Head of caudate nucleus (tissue), 42 donors: ENCODE results near the gene ZNF836.
A peak's percentile ranks its signal among the peaks of the same experiment; 100 is the strongest.

Source experiments
- DNase-seq, 42 donors: peaks; one replicate each; pipeline versions ENCODE4 v3.0.0 to v3.0.0-alpha.2; 2020 to 2021; ENCODE audit warnings: mixed read lengths in 7 of 42
- intact Hi-C: fragments of 100-400 bp; cut with DNase I; formaldehyde crosslinking; loops from one replicate; pipeline ENCODE4 v1.15.0; 2022

ZNF836 gene

DNA sequence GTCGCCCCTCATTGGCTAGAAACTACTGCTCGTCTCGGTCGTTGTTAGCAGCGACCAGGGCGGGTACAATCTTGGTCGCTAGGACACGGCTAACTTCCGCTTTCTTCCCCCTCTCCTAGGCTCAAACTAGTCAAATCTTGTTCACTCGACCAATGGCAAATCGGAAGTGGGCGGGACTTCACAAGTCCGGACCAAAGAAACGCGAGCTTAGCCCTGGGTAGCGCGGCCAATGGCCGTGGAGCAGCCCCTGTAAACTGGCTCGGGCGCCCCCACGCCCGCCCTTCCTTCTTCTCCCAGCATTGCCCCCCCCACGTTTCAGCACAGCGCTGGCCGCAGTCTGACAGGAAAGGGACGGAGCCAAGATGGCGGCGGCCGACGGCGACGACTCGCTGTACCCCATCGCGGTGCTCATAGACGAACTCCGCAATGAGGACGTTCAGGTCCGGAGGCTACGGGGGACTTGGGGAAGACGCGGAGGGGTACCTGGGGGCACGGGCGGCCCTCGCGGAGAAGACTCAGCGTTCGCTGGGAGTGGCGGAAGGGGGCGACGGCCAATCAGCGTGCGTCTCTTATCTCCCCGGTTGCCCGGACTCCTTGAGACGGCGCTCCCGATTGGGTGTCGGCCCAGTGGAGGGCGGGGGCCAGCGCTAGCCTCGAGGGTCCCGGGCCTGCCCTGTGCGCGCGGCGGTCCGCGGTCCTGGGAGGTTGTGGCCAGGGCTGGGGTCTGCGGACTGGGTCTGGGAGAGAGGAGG lies 18.5 kb upstream of the ZNF836 start, which contains the start of gene PPP2R1A:
PPP2R1A (plus strand) TSS at position 318 of the 752 bp plus-strand sequence; CDS start at position 363, 45 bp downstream.
- DNase-seq: peak; percentile 97 to 100 (median 100)
- intact Hi-C loops: loop anchor here (5.0 kb wide), 1 partner anchor 53 kb away; the partner anchor contains the start of gene ZNF616

- peak in 14 of 42 donors; percentile 41 to 100 (median 58) for DNase-seq
- intact Hi-C loops: no loop called here
Observed at GRCh38 chr19:52188822-52189734, 17.7 kb upstream of the ZNF836 start.

- intact Hi-C loops: no loop called here
- no peak for DNase-seq
Observed at GRCh38 chr19:52187407-52187806, 16.0 kb upstream of the ZNF836 start.

GRCh38 chr19:52176574-52176973 lies 5.2 kb upstream of the ZNF836 start:
- no peak for DNase-seq
- intact Hi-C loops: no loop called here

DNA sequence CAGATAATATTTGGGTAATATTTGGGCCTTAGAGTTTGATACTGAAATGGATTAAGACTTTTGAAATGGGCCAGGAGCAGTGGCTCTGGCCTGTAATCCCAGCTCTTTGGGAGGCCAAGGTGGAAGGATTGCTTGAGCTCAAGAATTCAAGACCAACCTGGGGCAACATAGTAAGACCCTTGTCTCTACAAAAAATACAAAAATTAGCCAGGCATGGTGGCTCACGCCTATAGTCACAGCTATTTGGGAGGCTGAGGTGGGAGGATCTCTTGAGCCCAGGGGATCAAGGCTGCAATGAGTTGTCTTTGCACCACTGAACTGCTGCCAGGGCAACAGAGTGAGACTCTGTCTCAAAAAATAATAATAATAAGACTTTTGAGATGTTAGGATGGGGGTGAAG lies 926 bp upstream of the ZNF836 start:
- DNase-seq: no peak
- intact Hi-C loops: no loop called here

- intact Hi-C loops: no loop called here
Observed at GRCh38 chr19:52170863-52171320, 529 bp downstream of the ZNF836 start.

DNA sequence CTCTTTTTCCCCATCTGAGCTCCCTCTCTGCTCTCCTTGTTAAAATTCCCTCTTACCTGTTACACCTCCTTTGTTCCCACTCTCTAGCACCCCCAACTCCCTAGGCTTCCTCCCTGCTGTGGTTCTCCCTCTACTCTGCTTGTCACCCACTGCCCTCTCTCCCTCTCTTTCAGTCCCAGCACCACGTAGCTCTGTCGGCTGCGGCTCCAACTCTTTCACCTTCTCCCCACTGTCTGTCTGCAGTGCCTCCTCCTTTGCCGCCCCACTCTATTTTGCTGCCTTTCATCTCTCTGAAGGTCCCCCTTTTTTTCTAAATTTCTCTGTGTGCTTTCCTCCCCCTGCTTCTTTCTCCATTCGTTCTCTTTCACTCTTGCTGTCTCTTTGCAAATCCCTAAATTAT lies 1.1 kb downstream of the ZNF836 start:
- intact Hi-C loops: no loop called here
- peak in 12 of 42 donors; percentile 5 to 25 (median 16) for DNase-seq

More at GRCh38 chr19:52170863-52171320, 529 bp downstream of the ZNF836 start:
- DNase-seq: peak in 29 of 42 donors; percentile 4 to 47 (median 22)

DNA sequence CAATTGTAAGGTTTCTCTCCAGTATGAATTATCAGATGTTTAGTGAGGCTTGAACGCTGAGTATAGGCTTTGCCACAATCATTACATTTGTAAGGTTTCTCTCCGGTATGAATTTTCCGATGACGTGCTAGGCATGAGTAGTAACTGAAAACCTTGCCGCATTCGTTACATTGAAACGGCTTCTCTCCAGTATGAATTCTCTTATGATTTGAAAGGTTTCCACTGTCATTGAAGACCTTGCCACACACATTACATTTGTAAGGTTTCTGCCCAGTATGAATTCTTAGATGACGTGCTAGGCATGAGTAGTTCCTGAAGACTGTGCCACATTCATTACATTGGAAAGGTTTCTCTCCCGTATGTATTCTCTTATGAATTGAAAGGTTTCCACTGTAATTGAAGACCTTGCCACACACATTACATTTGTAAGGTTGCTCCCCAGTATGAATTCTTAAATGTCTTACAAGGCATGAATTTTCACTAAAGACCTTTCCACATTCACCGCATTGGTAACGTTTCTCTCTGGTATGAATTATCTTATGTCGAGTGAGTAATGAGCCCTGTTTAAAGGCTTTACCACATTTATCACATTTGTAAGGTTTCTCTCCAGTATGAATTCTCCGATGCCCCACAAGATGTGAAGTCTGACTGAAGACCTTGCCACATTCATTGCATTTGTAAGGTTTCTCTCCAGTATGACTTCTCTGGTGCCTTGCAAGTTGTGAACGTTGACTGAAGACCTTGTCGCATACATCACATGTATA lies 15.6 kb downstream of the ZNF836 start:
- intact Hi-C loops: no loop called here
- no peak for DNase-seq

- no peak for DNase-seq
- intact Hi-C loops: no loop called here
Observed at GRCh38 chr19:52148256-52148655, 23.2 kb downstream of the ZNF836 start.

GRCh38 chr19:52142001-52142595 lies 29.3 kb downstream of the ZNF836 start:
- intact Hi-C loops: no loop called here

GRCh38 chr19:52141203-52141602 lies 30.2 kb downstream of the ZNF836 start:
- intact Hi-C loops: no loop called here

More at GRCh38 chr19:52142001-52142595, 29.3 kb downstream of the ZNF836 start:
- DNase-seq: peak in 4 of 42 donors; percentile 10 to 26 (median 14)

DNA sequence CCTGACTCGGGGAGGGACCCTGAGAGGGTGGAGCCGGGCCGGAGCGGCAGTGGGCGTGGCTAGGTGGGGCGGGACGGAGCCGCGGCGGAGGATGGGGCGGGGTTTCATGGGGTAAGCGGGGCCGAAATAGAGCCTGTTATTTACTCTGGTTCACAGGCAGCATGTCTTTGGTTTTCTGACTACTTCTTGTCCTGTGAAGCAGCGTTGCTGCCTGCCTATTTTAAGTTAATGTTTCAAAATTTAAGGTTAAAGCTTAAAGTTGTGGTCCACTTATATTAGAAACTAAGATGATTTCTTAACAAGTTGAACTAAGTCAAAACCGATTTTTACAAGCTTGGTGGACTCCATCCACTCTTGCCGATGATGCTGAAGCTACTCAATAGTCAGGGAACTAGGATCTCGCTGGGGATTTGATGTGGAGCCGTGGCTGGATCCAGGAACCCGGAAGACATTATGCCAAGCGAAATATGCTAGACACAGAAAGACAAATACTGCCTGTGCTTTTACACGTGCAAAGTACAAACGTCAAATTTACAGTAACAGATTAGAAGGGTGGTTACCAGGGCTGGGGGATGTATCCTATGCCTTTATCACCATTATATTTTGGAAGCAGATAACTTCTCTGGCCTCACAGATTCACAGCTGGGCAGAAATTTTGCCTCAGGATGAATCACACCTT lies 31.2 kb downstream of the ZNF836 start:
- DNase-seq: peak in 9 of 42 donors; percentile 4 to 99 (median 21)
- intact Hi-C loops: no loop called here

More at GRCh38 chr19:52141203-52141602, 30.2 kb downstream of the ZNF836 start:
- DNase-seq: no peak

GRCh38 chr19:52139252-52140031 lies 32.0 kb downstream of the ZNF836 start, which contains the start of gene ZNF616:
Gene ZNF616, minus strand, starts transcription at chr19:52139938. Its CDS starts 9,426 bp downstream, at chr19:52130512.
- intact Hi-C loops: loop anchor here (2.0 to 5.0 kb wide), 2 partner anchors 53 to 97 kb away; partner anchors contain the start of gene PPP2R1A
- peak; percentile 81 to 99 (median 98) for DNase-seq

- no peak for DNase-seq
- intact Hi-C loops: loop anchor here (2.0 to 5.0 kb wide), 2 partner anchors 53 to 98 kb away; partner anchors contain the start of gene PPP2R1A
Observed at GRCh38 chr19:52138983-52139251, 32.5 kb downstream of the ZNF836 start.

DNA sequence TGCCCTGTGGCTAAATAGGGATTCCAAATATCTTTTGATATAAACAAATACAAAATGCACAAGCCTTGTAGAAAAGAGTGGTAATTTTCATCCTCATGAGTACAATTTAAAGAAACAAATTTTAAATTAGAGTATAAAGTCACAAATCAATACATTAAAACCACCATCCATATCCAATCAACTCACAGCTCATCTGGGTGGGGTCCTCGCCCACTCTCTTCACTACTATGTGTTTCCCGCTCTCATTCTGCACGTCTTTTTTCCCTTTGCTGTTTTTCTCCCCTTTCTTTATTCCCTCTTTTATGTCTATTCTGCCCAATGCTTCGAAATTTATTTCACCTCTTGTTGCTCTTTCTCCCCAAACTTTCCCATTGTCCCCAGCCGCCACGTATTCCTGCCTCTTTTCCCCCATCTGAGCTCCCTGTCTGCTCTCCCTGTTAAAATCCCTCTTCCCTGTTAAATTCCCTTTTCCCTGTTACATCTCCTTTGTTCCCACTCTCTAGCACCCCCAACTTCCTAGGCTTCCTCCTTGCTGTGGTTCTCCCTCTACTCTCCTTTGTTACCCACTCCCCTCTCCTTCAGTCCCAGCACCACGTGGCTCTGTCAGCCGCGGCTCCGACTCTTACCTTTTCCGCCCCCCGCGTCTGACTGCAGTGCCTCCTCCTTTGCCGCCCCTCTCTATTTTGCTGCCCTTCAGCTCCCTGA lies 33.0 kb downstream of the ZNF836 start:
- peak in 36 of 42 donors; percentile 4 to 62 (median 34) for DNase-seq
- intact Hi-C loops: loop anchor here (2.0 to 5.0 kb wide), 2 partner anchors 54 to 98 kb away; partner anchors contain the start of gene PPP2R1A

- intact Hi-C loops: no loop called here
- DNase-seq: no peak
Observed at GRCh38 chr19:52120286-52120685, 51.1 kb downstream of the ZNF836 start.
